ENCODE data around the gene PNPLA3. TPM values are rescaled to one million over a fixed set of nuclear protein-coding genes. Genes with fewer than 3 reads are reported as not detected.

The PNPLA3 gene
- total RNA-seq, 6 experiments from 2014 or later: 17.5 to 66.8 (median 60.3) TPM

DNA sequence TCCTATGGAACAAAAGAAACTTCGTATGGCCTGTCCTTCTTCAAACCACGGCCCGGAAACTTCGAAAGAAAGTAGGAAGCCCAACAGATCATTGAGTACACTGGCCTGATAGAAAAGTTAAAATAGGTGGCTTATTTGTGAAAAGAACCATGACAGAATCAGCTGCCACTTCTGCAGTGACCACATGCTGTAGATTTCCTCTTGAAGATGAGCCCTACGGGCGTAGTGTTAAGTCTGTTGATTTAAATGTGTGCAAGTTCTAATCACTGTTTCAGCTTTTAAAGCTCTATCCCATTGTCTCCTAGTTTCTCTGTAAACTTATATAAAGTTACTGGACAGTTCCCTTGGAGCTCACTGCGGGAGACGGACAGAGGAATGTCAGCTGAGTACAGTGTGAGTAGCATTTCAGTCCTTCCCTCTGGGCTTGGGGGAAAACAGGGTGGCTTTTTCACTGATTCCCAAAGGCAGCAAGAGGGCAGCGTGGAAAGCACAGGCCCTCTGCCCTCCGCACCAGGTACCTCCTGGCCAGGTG is 49.4 kb downstream of the PNPLA3 start:
- Histone ChIP-seq H3K36me3 (peaks cover 0 to 81% (median 42%) of the 10 kb centered on the region in 4 donors), H3K27ac (no peak overlapping the region), H3K4me3 (no peak overlapping the region), H3K4me1 (no peaks in the 10 kb centered on the region), H3K9me3 (no peaks in the 10 kb centered on the region), H3K27me3 (no peaks in the 10 kb centered on the region)
- intact Hi-C loops (cut with DNase I): no loop called here
- peak in 1 of 3 donors; percentile 39 for DNase-seq
- WGBS (ENCODE audit: insufficient coverage, low coverage, low lambda C conversion rate, missing lambda C conversion rate): 92% methylated on average over 8 of the region's 10 CpGs
- no peak for ATAC-seq
- TF ChIP-seq CTCF (IDR thresholded peaks at IDR 0.05): no peak
- TF ChIP-seq POLR2A (IDR thresholded peaks at IDR 0.05): no peak

- Histone ChIP-seq H3K27me3 (no peaks in the 10 kb centered on the region), H3K4me3 (no peak overlapping the region), H3K27ac (no peak overlapping the region), H3K9me3 (no peaks in the 10 kb centered on the region), H3K36me3 (peaks cover 0 to 78% (median 40%) of the 10 kb centered on the region in 4 donors), H3K4me1 (no peaks in the 10 kb centered on the region)
- intact Hi-C loops (cut with DNase I): no loop called here
- 96% methylated on average over 10 of the region's 19 CpGs for WGBS (ENCODE audit: insufficient coverage, low coverage, low lambda C conversion rate, missing lambda C conversion rate)
- ATAC-seq (no peak), DNase-seq (peak in 1 of 3 donors; percentile 27)
- TF ChIP-seq CTCF (IDR thresholded peaks at IDR 0.05) (no peak), POLR2A (IDR thresholded peaks at IDR 0.05) (no peak)
These were observed 50.5 kb downstream of the PNPLA3 start for GRCh38 chr22:43974028-43974545.

DNA sequence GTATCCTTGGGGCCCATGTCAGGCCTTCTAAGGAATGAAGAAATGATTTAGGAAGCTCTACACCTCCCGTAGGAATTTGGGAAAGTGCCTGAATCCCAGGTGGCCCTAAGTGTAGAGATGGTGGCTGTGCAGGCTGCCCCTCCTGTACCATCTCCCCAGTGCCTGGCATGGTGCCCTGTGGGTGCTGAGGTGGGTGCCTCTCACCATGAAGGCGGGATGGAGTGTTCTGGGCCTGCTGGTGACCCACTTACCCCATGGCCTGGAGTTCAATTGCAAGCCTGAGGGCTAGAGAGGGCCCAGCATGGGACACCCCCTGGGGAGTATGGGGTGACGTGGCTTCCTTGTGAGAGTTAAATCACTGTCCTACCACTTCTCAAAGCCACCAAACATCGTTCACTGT is 51.4 kb downstream of the PNPLA3 start:
- H3K36me3 ChIP-seq: peaks cover 0 to 76% (median 40%) of the 10 kb centered on the region in 4 donors
- intact Hi-C loops (cut with DNase I): no loop called here
- H3K27ac ChIP-seq: no peak overlapping the region
- TF ChIP-seq POLR2A (IDR thresholded peaks at IDR 0.05) (no peak), CTCF (IDR thresholded peaks at IDR 0.05) (no peak)
- H3K27me3 ChIP-seq: no peaks in the 10 kb centered on the region
- H3K4me1 ChIP-seq: no peaks in the 10 kb centered on the region
- DNase-seq: peak in 1 of 3 donors; percentile 46
- 83% methylated on average over 1 of the region's 4 CpGs for WGBS (ENCODE audit: insufficient coverage, low coverage, low lambda C conversion rate, missing lambda C conversion rate)
- H3K4me3 ChIP-seq: no peak overlapping the region
- H3K9me3 ChIP-seq: no peaks in the 10 kb centered on the region
- ATAC-seq: no peak

DNA sequence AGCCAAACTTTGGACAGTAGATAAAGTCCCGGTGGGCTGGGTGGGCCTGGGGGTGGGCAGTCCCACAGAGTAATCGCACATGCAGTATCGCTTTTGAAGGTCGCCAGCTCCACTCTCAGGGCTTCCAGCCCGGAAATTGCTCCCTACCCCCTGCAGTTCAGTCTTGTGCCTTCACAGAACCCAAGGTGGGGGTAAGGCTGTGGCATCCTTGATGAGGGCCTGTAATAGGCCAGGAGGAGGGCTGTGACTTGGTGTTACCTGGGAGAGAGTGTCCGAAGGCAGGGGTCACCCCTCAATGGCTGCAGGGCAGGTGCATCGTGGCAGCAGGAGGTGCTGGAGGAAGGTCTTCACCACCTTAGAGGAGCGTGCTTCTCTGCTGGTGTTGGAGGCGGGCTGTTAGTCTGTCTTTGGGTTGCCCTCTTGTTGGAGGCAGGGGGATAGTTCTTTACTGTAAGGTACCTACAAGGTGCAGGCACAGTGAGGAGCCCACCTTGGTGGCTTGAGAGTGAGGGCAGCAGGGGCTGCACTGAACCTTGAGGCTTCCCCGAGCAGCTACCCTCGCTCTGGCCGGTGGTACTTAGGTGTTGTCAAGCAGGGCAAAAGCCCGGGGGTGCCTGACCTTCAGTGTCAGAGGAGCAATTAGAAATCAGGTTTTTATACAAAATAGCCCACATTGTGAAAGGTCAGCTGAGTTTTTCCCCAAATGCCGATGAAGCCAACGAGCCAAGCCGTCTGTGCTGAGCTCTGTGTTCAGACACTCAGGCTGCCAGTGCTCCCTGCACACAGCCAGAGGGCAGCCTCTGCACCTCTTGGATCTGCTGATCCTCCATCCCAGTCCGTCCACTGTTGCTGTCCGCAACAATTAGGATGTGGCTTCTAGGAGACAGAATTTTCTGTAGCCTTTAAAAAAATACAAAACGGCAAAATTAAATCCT is 53.5 kb downstream of the PNPLA3 start:
- intact Hi-C loops (cut with DNase I): no loop called here
- WGBS (ENCODE audit: insufficient coverage, low coverage, low lambda C conversion rate, missing lambda C conversion rate): 86% methylated on average over 10 of the region's 19 CpGs
- no peak for DNase-seq

More for the DNA sequence above, 53.5 kb downstream of the PNPLA3 start:
- no peak for ATAC-seq
- H3K4me1 ChIP-seq: no peaks in the 10 kb centered on the region
- no peaks in the 10 kb centered on the region for H3K9me3 ChIP-seq
- peaks cover 0 to 85% (median 42%) of the 10 kb centered on the region in 4 donors for H3K36me3 ChIP-seq
- H3K4me3 ChIP-seq: no peak overlapping the region
- TF ChIP-seq CTCF (IDR thresholded peaks at IDR 0.05) (no peak), POLR2A (IDR thresholded peaks at IDR 0.05) (no peak)
- no peak overlapping the region for H3K27ac ChIP-seq
- no peaks in the 10 kb centered on the region for H3K27me3 ChIP-seq
